LNCAP (cell line): ENCODE data around the gene CDH20.

Source experiments
- CTCF ChIP-seq: fragments of 450-650 bp; IDR thresholded peaks from 2 replicates; pipeline ENCODE4 v1.5.1; 2017; ENCODE audit warnings: mild to moderate bottlenecking

CDH20 gene

DNA sequence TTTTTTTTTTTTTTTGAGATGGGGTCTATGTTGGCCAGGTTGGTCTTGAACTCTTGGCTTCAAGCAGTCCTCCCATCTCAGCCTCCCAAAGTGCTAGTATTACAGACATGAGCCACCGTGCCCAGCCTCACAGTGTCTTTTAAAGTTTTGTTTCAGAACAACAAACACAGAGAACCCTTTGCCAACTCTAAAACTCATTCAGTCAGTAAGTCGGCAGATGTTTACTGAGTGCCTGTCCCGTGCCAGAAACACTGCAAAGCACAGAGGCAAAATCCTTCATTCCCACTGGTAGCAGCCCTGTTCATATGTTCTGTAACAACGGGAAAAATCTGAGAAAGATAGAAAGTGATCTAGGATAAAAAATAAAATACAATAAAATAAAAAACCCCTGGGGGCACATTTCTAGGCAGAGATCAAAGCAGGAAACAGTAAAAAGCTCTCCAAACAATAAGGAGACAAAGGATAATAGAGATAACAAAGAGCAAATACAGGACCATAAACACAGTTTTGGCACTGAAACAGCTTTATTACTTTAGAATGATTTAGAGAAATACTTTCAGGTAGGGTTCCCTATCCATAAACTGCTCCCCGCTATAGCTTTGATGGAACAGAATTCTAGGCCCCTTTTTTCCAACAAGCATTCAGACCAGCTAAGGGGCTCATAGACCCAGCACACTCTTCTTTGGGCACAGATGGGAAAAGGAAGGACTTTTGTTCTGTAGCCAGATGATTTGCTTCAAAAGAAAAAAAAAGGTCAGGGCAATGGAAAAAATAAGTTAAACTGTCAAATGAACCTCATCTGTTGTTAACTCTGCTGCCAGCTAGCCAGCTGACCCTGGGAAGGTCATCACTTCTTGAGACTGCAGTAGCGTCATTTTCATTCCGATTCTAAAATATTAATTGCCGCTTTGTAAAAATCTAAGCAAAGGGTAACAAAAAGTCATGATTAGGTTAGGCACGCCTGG lies 212.3 kb downstream of the CDH20 start:
- TF ChIP-seq CTCF = no peak

GRCh38 chr18:61546590-61546989 lies 213.4 kb downstream of the CDH20 start:
- TF ChIP-seq CTCF = no peak

- TF ChIP-seq CTCF = no peak
Measured at GRCh38 chr18:61549416-61549815, 216.2 kb downstream of the CDH20 start.

GRCh38 chr18:61549889-61550288 lies 216.7 kb downstream of the CDH20 start:
- no peak for TF ChIP-seq CTCF

DNA sequence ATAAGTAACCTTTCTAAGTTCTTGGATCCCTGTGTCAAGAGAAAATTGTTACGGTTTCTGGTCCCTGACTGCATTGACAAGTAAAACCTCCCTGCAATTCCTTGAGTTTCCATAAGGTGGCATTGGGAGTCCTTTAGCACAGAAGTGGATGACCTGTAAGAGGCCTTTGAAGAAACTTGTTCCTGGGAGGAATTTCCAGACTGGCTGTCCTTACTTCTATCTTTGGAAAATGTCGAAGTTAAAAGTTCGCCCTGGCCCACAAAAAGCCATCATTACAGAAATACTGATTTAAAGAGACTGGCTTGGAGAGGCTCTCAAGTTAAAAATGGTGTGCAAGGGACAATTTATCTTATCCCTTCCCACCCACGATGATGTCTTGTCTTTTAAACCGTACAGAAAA lies 218.4 kb downstream of the CDH20 start:
- peak; percentile 80 for TF ChIP-seq CTCF

DNA sequence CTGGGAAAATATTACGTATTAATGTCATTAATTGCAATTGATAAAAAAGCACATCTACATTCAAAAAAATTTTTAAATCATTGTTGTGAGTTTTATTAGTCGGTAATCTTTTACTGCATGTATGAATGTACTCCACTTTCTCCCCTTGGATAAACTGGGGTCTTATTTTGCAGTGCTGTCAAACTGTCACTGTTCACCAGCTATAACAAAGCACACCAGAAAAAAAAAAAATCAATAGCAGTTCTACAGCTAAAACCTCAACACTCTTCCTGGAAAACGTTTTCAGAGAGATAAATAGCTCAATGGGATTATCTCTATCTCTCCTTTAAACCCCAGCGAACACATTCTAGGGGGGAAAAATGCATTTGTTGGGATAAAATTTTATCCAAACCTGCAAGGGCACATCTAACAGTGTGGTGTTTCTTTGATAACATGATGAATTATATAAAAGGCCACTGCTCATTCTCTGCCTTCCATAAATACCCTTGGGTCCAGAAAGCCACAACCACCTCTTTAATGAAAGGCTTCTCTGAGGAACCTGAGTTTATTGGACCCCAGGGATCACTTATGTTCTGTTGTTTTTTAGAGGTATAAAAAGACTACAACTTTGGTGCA lies 219.9 kb downstream of the CDH20 start:
- no peak for TF ChIP-seq CTCF

DNA sequence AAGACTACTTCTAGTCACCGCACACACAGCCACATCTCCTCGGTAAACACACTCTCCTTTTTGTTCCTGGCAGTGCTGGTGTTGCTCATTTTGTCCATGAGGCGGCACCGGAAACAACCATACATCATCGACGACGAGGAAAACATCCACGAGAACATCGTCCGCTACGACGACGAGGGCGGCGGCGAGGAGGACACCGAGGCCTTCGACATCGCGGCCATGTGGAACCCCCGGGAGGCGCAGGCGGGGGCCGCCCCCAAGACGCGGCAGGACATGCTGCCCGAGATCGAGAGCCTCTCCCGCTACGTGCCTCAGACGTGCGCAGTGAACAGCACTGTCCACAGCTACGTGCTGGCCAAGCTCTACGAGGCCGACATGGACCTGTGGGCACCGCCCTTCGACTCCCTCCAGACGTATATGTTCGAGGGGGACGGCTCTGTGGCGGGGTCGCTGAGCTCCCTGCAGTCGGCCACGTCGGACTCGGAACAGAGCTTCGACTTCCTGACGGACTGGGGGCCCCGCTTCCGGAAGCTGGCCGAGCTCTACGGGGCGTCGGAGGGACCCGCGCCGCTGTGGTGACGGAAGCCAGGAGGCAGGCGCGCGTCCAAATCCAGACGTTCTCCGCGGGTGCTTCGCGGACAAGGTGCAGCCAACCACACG lies 221.0 kb downstream of the CDH20 start:
- TF ChIP-seq CTCF = no peak
